Fibroblast of peridontal ligament (primary cell): ENCODE measurements around the gene RAG2.
"Not testable (repeated sequence)": the region's sequence is repeated elsewhere in the genome, so short reads cannot be mapped to it uniquely, and the experiment has no call there.

ENCODE experiments used
- DNase-seq: peaks from one replicate; pipeline ENCODE4 v3.0.0-alpha.2; 2010; ENCODE audit errors: extremely low read depth

Gene RAG2

GRCh38 chr11:36600180-36600579 is 2.1 kb upstream of the RAG2 start:
- DNase-seq, result no peak

- no peak for DNase-seq
Measured at GRCh38 chr11:36596880-36597279, 1.2 kb downstream of the RAG2 start.

GRCh38 chr11:36594316-36594989 is 3.6 kb downstream of the RAG2 start, which contains the start of gene IFTAP:
Gene IFTAP (plus strand): TSS chr11:36594502. CDS start chr11:36610104, 15,602 bp downstream.
- DNase-seq, result peak; percentile 95

GRCh38 chr11:36591433-36591832 is 6.6 kb downstream of the RAG2 start:
- no peak for DNase-seq

GRCh38 chr11:36590513-36590912 is 7.5 kb downstream of the RAG2 start:
- no peak for DNase-seq

GRCh38 chr11:36588099-36588498 is 9.9 kb downstream of the RAG2 start:
- no peak for DNase-seq

- no peak for DNase-seq
Measured at GRCh38 chr11:36586543-36586942, 11.5 kb downstream of the RAG2 start.

GRCh38 chr11:36583667-36584066 is 14.4 kb downstream of the RAG2 start:
- DNase-seq, result no peak

GRCh38 chr11:36581536-36581935 is 16.5 kb downstream of the RAG2 start:
- DNase-seq, result no peak

GRCh38 chr11:36578458-36578857 is 19.6 kb downstream of the RAG2 start:
- DNase-seq, result no peak

GRCh38 chr11:36577859-36578258 is 20.2 kb downstream of the RAG2 start:
- DNase-seq, result peak; percentile 48

GRCh38 chr11:36577373-36577772 is 20.7 kb downstream of the RAG2 start:
- DNase-seq, result no peak

GRCh38 chr11:36574486-36574885 is 23.6 kb downstream of the RAG2 start:
- no peak for DNase-seq

GRCh38 chr11:36569095-36569494 is 28.9 kb downstream of the RAG2 start:
- no peak for DNase-seq

GRCh38 chr11:36567694-36568093 is 30.3 kb downstream of the RAG2 start, which contains the start of gene RAG1:
Gene RAG1 (plus strand): TSS chr11:36568007. CDS start chr11:36573305, 5,298 bp downstream.
- no peak for DNase-seq

GRCh38 chr11:36566407-36567053 is 31.5 kb downstream of the RAG2 start:
- DNase-seq, result no peak

GRCh38 chr11:36565031-36565610 is 32.9 kb downstream of the RAG2 start:
- no peak for DNase-seq

GRCh38 chr11:36564376-36565030 is 33.5 kb downstream of the RAG2 start:
- DNase-seq, result peak; percentile 78

- no peak for DNase-seq
Measured at GRCh38 chr11:36558571-36559413, 39.2 kb downstream of the RAG2 start.

GRCh38 chr11:36557991-36558390 is 40.0 kb downstream of the RAG2 start:
- DNase-seq, result no peak

- not testable (repeated sequence) for DNase-seq
Measured at GRCh38 chr11:36557390-36557789, 40.6 kb downstream of the RAG2 start.
